Mesothelial cell of epicardium (in vitro differentiated cells): ENCODE data around the gene ARHGEF17. TPM values are rescaled to one million over a fixed set of nuclear protein-coding genes. Genes with fewer than 3 reads are reported as not detected.
A peak's percentile ranks its signal among the peaks of the same experiment; 100 is the strongest.
"Not testable (repeated sequence)": the region's sequence is repeated elsewhere in the genome, so short reads cannot be mapped to it uniquely, and the experiment has no call there.

Experiments used
- DNase-seq, 2 experiments: peaks; one replicate each; pipeline ENCODE4 v3.0.0; 2021; ENCODE audit warnings: low spot score in 2 of 2; ENCODE audit not compliant: unreplicated experiment in 2 of 2
- H3K27ac Mint-ChIP-seq: 2 replicates; pipeline ENCODE4 v1.8.0; 2021; ENCODE audit warnings: mixed read lengths
- H3K27me3 Mint-ChIP-seq: 2 replicates; pipeline ENCODE4 v1.8.0; 2021; ENCODE audit warnings: low read depth, mixed read lengths
- H3K36me3 Mint-ChIP-seq: 2 replicates; pipeline ENCODE4 v1.8.0; 2021; ENCODE audit warnings: mixed read lengths
- H3K4me1 Mint-ChIP-seq: 2 replicates; pipeline ENCODE4 v1.8.0; 2021; ENCODE audit warnings: mixed read lengths
- H3K4me3 Mint-ChIP-seq: 2 replicates; pipeline ENCODE4 v1.8.0; 2021; ENCODE audit warnings: mild to moderate bottlenecking, moderate library complexity, mixed read lengths
- H3K9me3 Mint-ChIP-seq: 2 replicates; pipeline ENCODE4 v1.8.0; 2021; ENCODE audit warnings: mixed read lengths
- CTCF ChIP-seq: fragments of 200-600 bp; sonication (generic); IDR thresholded peaks from one replicate; pipeline ENCODE4 v1.5.0; 2021; ENCODE audit warnings: antibody characterized with exemption; ENCODE audit not compliant: unreplicated experiment
- total RNA-seq: library from RNA; stranded (reverse); gene quantifications from 3 replicates; pipeline ENCODE4 v1.2.1, GENCODE V29; 2021

The ARHGEF17 gene
- total RNA-seq, 1 donor from 2014 or later = 150 TPM

DNA sequence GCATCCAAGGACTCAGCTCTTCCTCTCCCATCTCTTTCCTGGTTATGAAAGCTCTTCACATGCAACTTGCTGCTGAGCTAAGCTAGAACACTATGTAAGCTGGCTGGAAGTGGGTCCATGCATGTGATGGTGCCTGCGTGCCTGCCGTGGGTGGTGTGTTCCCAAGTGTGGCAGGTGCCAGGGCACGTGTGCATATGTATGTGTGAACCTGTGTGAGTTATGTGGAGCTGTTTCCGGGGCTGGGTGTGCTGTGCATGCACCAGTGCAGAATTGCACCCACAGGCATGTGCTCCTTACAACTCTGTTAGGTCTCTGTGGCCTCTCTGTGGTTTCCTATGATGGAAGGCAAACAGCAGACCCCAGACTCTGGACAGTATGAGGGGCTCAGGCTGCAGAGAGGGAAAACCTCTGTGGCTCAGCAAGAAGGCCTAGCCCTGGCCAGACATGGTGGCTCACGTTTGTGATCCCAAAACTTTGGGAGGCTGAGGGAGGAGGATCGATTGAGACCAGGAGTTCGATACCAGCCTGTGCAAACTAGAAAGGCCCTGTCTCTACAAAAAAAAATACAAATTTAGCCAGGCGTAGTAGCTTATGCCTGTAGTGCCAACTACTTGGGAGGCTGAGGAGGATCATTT, 40.1 kb upstream of the ARHGEF17 start:
- DNase-seq = no peak
- Mint-ChIP-seq H3K36me3 (no peaks in the 10 kb centered on the region), H3K4me1 (peaks cover 32% of the 10 kb centered on the region), H3K4me3 (no peak overlapping the region), H3K27ac (no peak overlapping the region), H3K27me3 (peaks cover 53% of the 10 kb centered on the region), H3K9me3 (no peaks in the 10 kb centered on the region)
- no peak for TF ChIP-seq CTCF

- DNase-seq = no peak
- TF ChIP-seq CTCF = no peak
- Mint-ChIP-seq H3K27ac (no peak overlapping the region), H3K4me1 (peaks cover 34% of the 10 kb centered on the region), H3K27me3 (peaks cover 52% of the 10 kb centered on the region), H3K9me3 (no peaks in the 10 kb centered on the region), H3K36me3 (no peaks in the 10 kb centered on the region), H3K4me3 (no peak overlapping the region)
These were observed 39.3 kb upstream of the ARHGEF17 start for GRCh38 chr11:73268671-73269271.

DNA sequence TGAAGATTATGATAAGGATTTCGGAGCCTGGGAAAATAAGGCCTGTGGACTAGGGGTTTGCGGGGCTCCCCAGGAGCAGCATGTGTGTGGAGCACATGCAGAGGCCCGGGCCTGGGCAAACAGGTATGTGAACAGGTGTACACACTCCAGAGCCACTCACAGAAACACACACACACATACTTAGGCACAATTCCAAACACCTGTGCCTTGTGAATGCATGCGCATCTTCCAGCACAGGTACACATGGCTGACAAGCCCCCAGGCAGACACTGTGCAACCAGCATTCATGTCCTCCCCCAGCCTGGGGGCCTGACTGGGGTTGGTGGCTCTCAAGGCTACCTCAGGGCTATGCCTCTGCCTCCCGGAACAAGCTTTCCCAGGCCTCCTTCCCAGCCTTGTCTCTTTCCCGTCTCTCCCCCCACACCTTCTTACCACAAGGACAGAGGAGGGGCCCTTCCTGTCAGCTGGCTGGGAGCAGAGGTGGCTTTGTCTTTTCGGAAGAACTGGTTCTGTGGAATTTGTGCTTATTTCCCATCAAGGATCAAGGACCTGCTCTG, 38.5 kb upstream of the ARHGEF17 start:
- no peaks in the 10 kb centered on the region for H3K36me3 Mint-ChIP-seq
- H3K27me3 Mint-ChIP-seq = peaks cover 50% of the 10 kb centered on the region
- peaks cover 34% of the 10 kb centered on the region for H3K4me1 Mint-ChIP-seq
- H3K4me3 Mint-ChIP-seq = no peak overlapping the region
- DNase-seq = no peak
- no peak for TF ChIP-seq CTCF
- no peaks in the 10 kb centered on the region for H3K9me3 Mint-ChIP-seq
- H3K27ac Mint-ChIP-seq = peak overlapping the region; percentile 50

DNA sequence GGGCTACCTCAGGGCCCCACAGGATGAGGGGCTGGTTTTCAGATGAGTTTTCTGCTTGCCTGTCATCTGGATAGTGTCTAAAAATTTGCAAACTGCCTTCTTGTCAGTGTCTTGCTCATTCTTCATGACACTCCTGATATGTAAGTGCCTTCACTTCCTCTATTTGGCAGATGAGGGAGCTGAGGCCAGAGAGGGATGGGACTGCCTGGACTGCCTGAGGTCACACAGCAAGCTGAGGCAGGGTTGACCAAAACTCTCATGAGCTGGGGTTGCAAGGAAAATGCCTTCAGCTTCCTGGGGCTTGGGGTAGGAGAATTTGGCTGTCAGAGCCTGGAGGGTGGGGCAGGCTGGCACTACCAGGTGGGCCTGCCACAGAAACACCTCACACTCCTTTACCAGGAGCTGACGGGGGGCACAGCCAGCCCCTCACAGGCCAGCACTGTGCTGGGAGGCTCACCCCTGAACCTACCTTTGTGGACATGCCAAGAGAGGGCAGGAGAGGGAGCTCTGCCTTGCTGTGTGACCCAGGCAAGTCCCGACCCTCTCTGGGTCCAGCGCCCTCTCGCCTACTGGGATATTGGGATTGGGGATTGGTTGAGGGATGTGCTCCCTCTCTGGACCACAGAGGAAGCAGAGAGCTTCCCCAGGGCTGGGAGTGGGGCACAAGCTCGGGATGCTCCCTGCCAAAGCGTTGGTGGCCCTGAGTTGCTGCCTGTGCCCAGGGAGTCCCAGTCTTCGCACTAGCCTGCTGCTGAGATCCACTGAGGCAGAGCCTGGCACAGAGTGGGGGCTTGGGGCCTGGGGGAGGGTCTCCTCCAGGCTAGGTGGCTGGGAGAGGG, 37.8 kb upstream of the ARHGEF17 start:
- Mint-ChIP-seq H3K9me3 (no peaks in the 10 kb centered on the region), H3K4me3 (no peak overlapping the region), H3K36me3 (no peaks in the 10 kb centered on the region), H3K27ac (peak overlapping the region; percentile 50), H3K27me3 (peaks cover 43% of the 10 kb centered on the region), H3K4me1 (peaks cover 39% of the 10 kb centered on the region)
- no peak for DNase-seq
- TF ChIP-seq CTCF = no peak

DNA sequence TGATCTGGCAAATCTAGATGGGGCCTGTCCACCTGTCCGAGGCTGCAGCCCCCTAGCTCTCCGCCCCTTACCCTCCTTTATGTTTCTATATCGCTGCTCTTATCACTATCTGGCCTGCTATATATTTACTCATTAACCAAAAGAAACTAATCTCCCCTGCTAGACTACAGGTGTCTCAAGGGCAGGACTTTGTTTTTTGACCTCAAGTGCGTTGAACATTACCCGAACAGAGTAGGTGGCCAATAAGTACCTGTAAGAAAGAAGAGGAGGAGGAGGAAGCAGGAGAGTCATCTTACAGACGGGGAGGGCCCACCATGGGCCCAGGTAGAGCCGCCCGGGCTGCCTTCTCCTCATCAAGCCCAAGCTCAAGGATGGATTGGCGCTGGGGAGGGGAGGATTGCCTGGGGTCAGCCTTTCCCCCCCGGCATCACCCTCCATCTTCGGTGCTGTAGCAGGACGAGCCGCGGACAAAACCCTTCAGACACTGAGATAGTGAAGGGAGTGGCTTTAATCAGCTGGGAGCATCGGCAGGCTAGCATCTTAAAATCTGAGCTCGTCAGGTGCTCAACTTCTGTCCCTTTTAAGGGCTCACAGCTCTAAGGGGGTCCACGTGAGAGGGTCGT, 37.1 kb upstream of the ARHGEF17 start:
- TF ChIP-seq CTCF = no peak
- H3K27me3 Mint-ChIP-seq = peaks cover 38% of the 10 kb centered on the region

DNA sequence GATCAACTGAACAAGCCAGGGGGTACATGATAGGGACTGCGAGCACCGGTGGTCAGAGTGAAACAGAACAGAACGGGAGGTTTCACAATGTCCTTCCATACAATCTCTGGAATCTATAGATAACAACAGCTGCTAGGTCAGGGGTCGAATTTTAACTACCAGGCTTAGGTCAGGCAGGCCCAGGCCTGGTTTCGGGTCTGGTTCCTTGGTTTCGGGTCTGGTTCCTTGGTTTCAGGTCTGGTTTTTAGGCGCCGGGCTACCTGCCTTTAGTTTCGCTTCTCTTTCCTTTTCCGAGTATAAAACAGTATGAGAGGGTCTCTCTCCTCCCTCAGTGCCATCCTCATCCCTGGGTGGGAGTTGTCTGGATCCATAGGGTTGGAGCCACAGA, 36.6 kb upstream of the ARHGEF17 start:
- H3K27ac Mint-ChIP-seq = peak overlapping the region; percentile 60
- H3K27me3 Mint-ChIP-seq = peaks cover 33% of the 10 kb centered on the region
- not testable (repeated sequence) for H3K36me3 Mint-ChIP-seq, H3K4me3 Mint-ChIP-seq, DNase-seq, H3K9me3 Mint-ChIP-seq
- peaks cover 42% of the 10 kb centered on the region for H3K4me1 Mint-ChIP-seq

More for the DNA sequence above, 37.1 kb upstream of the ARHGEF17 start:
- Mint-ChIP-seq H3K4me3 (no peak overlapping the region), H3K27ac (peak overlapping the region; percentile 60), H3K4me1 (peaks cover 42% of the 10 kb centered on the region), H3K36me3 (no peaks in the 10 kb centered on the region), H3K9me3 (no peaks in the 10 kb centered on the region)
- no peak for DNase-seq
